Measurements from ENCODE around the gene FN3KRP. TPM values are rescaled to one million over a fixed set of nuclear protein-coding genes. Genes with fewer than 3 reads are reported as not detected.

The FN3KRP gene
- total RNA-seq, 2 donors from 2014 or later, result 34.5 to 40.0 TPM

- H3K4me3 Mint-ChIP-seq, result no peak overlapping the region
- H3K27ac Mint-ChIP-seq, result no peak overlapping the region
- H3K27me3 ChIP-seq (ENCODE audit: control insufficient read depth, insufficient read depth, low read length, poor library complexity, severe bottlenecking), result no peaks in the 10 kb centered on the region
- H3K9me3 Mint-ChIP-seq, result peaks cover 6% of the 10 kb centered on the region
- H3K4me1 Mint-ChIP-seq, result no peaks in the 10 kb centered on the region
- H3K36me3 Mint-ChIP-seq (ENCODE audit: low read depth), result peaks cover 62% of the 10 kb centered on the region
- 51 to 68% methylated on average over 26 to 33 of the region's 34 CpGs for WGBS, 2 experiments (ENCODE audit: insufficient coverage in 1 of 2, insufficient read length in 1 of 2)
- H3K4me3 ChIP-seq (ENCODE audit: low read length), result no peak overlapping the region
- no peak overlapping the region for H3K9ac ChIP-seq (ENCODE audit: extremely low read depth, low read length, poor library complexity, severe bottlenecking)
- no peaks in the 10 kb centered on the region for H3K9me3 ChIP-seq (ENCODE audit: control insufficient read depth, low read length)
- peak; percentile 96 for DNase-seq
- peak; percentile 93 for TF ChIP-seq CTCF (conservative IDR thresholded peaks at IDR 0.05)
- H3K4me1 ChIP-seq (ENCODE audit: control insufficient read depth, insufficient read depth, low read length), result no peaks in the 10 kb centered on the region
- peaks cover 48% of the 10 kb centered on the region for H3K36me3 ChIP-seq (ENCODE audit: control insufficient read depth, insufficient read depth, low read length)
- no peaks in the 10 kb centered on the region for H3K27me3 Mint-ChIP-seq (ENCODE audit: insufficient read depth)
- H3K27ac ChIP-seq (ENCODE audit: low read depth, low read length), result no peak overlapping the region
Measured at GRCh38 chr17:82775001-82775823, 58.7 kb downstream of the FN3KRP start.

GRCh38 chr17:82776454-82776853 is 59.9 kb downstream of the FN3KRP start:
- Histone ChIP-seq H3K9me3 (ENCODE audit: control insufficient read depth, low read length) (no peaks in the 10 kb centered on the region), H3K9ac (ENCODE audit: extremely low read depth, low read length, poor library complexity, severe bottlenecking) (no peak overlapping the region), H3K4me1 (ENCODE audit: control insufficient read depth, insufficient read depth, low read length) (no peaks in the 10 kb centered on the region), H3K27me3 (ENCODE audit: control insufficient read depth, insufficient read depth, low read length, poor library complexity, severe bottlenecking) (no peaks in the 10 kb centered on the region), H3K36me3 (ENCODE audit: control insufficient read depth, insufficient read depth, low read length) (peaks cover 39% of the 10 kb centered on the region), H3K4me3 (ENCODE audit: low read length) (no peak overlapping the region), H3K27ac (ENCODE audit: low read depth, low read length) (no peak overlapping the region)
- no peak for TF ChIP-seq CTCF (conservative IDR thresholded peaks at IDR 0.05)
- Mint-ChIP-seq H3K36me3 (ENCODE audit: low read depth) (peaks cover 52% of the 10 kb centered on the region), H3K27me3 (ENCODE audit: insufficient read depth) (no peaks in the 10 kb centered on the region), H3K4me3 (no peak overlapping the region), H3K9me3 (peaks cover 6% of the 10 kb centered on the region), H3K4me1 (no peaks in the 10 kb centered on the region), H3K27ac (no peak overlapping the region)
- no peak for DNase-seq
- WGBS, 2 experiments (ENCODE audit: insufficient coverage in 1 of 2, insufficient read length in 1 of 2), result 93 to 95% methylated on average over 13 of the region's 13 CpGs

Small RNA genes lying within 50 kb of the gene (microRNA-seq; reads per million reads assigned to microRNA genes)
- not detected for gene MIR4525 (ENCODE audit: borderline microRNAs expressed)

Other genes starting within 250 kb of the FN3KRP start
- gene FOXK2, start 197.0 kb upstream of the FN3KRP start, total RNA-seq, result 10 to 100 TPM; 67.2 to 68.1 TPM
- gene WDR45B, start 68.3 kb upstream of the FN3KRP start, total RNA-seq, result 10 to 100 TPM; 75.3 to 79.1 TPM
- gene RAB40B, start 18.0 kb upstream of the FN3KRP start, total RNA-seq, result 1 to 10 TPM; 1.2 to 4.6 TPM
- 10 to 100 TPM; 24.7 to 35.6 TPM for gene FN3K, start 18.9 kb downstream of the FN3KRP start, total RNA-seq
- 100 to 1,000 TPM; 107 TPM for gene TBCD, start 35.4 kb downstream of the FN3KRP start, total RNA-seq
- gene ZNF750, start 123.3 kb downstream of the FN3KRP start, total RNA-seq, result not detected

Measured in endodermal cell (in vitro differentiated cells).